ENCODE results near the gene SAFB. TPM values are rescaled to one million over a fixed set of nuclear protein-coding genes. Genes with fewer than 3 reads are reported as not detected.
"Not testable (repeated sequence)": the region's sequence is repeated elsewhere in the genome, so short reads cannot be mapped to it uniquely, and the experiment has no call there.

Gene SAFB
- total RNA-seq, 1 experiment from 2014 or later: 53.0 TPM

DNA sequence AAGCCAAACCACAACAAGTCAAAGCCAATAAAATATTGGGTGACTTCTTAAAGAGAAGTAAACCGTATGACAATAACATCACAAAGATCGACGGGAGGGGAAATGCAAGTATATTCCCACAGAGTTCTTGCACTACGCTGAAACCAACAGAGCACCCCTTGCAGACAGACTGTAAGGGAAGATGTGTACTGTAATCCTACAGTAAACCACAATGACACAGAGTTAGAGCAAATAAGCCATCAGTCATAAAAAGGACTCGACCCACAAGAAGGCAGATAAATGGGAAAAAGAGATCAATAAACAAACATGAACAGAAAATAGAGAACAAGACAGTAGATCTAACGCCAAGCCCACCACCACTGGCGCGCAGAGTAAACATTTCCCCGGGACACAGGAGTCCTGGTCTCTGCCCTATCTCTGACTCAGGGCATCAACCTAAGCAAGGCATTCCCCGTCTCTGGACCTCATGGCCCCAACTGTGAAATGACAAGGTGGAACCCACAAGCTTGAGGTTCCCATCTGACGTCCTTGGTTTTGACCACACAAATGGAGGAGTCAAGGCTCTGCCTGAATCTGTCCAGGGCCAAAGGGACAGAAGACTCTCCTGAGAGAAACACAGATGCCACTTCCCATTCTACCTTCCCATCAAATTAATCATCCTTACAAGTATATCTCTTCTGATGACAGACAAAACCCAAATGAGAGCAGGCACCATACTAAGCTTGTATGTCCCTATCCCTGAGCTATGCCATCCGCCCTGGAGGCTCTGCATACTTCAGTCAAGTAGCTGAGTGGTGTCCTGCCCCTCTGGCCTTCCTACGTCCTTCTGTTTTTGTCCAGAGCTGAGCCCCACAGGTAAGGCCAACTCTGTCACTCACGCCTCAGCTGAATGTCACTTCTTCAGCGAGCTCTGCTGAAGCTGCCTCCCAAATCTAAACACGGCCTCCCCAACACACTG, 15.3 kb upstream of the SAFB start:
- Histone ChIP-seq H3K4me1 (ENCODE audit: low read length) (no peaks in the 10 kb centered on the region), H4K20me1 (ENCODE audit: insufficient read depth, low read depth, low read length) (peaks cover 35% of the 10 kb centered on the region; the same call in 1 of the 2 replicates), H2AFZ (ENCODE audit: low read length) (no peak overlapping the region)

DNA sequence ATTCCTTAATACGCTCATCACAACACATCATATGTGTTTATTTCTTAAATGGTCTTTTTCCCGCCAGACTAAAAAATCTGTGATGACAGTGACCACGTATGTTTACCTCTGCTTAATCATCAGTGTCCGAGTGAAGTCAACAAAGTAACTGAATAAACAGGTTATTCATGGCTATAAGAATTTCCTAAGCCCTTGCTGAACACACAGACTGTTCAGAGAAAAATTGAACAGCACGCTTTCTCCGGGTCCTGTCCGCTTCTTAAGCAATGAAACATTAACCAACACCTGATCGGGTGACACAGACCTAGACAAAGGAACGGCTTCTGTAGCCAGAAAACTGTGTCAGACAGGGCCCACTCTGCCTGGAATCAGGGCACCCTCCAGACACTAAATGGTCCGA, 14.6 kb upstream of the SAFB start:
- Histone ChIP-seq H3K4me1 (ENCODE audit: low read length) (no peaks in the 10 kb centered on the region), H3K4me3 (ENCODE audit: low read length) (no peak overlapping the region), H3K9ac (ENCODE audit: low read length) (no peak overlapping the region), H3K27ac (ENCODE audit: low read length) (no peak overlapping the region), H3K9me3 (ENCODE audit: low read length) (no peaks in the 10 kb centered on the region), H4K20me1 (ENCODE audit: insufficient read depth, low read depth, low read length) (peaks cover 35% of the 10 kb centered on the region; the same call in 1 of the 2 replicates), H3K9me2 (replicated peaks; ENCODE audit: insufficient read depth, low read length) (no peaks in the 10 kb centered on the region), H2AFZ (ENCODE audit: low read length) (no peak overlapping the region), H3K36me3 (ENCODE audit: insufficient read depth, low read length) (peaks cover 57% of the 10 kb centered on the region; the same call in 1 of the 2 replicates), H3K27me3 (ENCODE audit: low read length) (no peaks in the 10 kb centered on the region), H3K4me2 (ENCODE audit: low read depth, low read length, poor library complexity, severe bottlenecking) (no peak overlapping the region), H3K79me2 (ENCODE audit: low read length) (peaks cover 83% of the 10 kb centered on the region)
- no peak for DNase-seq

More for the DNA sequence above, 15.3 kb upstream of the SAFB start:
- H3K9me3 ChIP-seq (ENCODE audit: low read length): no peaks in the 10 kb centered on the region
- H3K36me3 ChIP-seq (ENCODE audit: insufficient read depth, low read length): peaks cover 51% of the 10 kb centered on the region; the same call in 1 of the 2 replicates
- H3K9me2 ChIP-seq (replicated peaks; ENCODE audit: insufficient read depth, low read length): no peaks in the 10 kb centered on the region
- H3K4me2 ChIP-seq (ENCODE audit: low read depth, low read length, poor library complexity, severe bottlenecking): no peak overlapping the region
- H3K9ac ChIP-seq (ENCODE audit: low read length): no peak overlapping the region
- no peak for DNase-seq
- no peaks in the 10 kb centered on the region for H3K27me3 ChIP-seq (ENCODE audit: low read length)
- H3K27ac ChIP-seq (ENCODE audit: low read length): no peak overlapping the region
- no peak overlapping the region for H3K4me3 ChIP-seq (ENCODE audit: low read length)
- peaks cover 82% of the 10 kb centered on the region for H3K79me2 ChIP-seq (ENCODE audit: low read length)

DNA sequence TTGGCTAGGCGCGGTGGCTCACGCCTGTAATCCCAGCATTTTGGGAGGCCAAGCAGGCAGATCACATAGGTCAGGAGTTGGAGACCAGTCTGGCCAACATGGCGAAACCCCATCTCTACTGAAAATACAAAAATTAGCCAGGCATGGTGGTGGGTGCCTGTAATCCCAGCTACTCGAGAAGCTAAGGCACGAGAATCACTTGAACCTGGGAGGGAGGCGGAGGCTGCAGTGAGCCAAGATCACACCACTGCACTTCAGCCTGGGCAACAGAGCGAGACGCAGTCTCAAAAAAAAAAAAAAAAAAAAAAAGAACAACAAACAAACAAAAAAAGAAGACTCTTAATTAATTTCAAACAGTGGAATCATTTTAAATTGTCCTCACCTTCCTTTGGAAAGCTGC, 14.1 kb upstream of the SAFB start:
- H3K27ac ChIP-seq (ENCODE audit: low read length); H3K27me3 ChIP-seq (ENCODE audit: low read length); H3K9me3 ChIP-seq (ENCODE audit: low read length); DNase-seq; H3K4me2 ChIP-seq (ENCODE audit: low read depth, low read length, poor library complexity, severe bottlenecking); H2AFZ ChIP-seq (ENCODE audit: low read length); H3K9me2 ChIP-seq (replicated peaks; ENCODE audit: insufficient read depth, low read length); H3K4me3 ChIP-seq (ENCODE audit: low read length); H3K9ac ChIP-seq (ENCODE audit: low read length); H3K4me1 ChIP-seq (ENCODE audit: low read length): not testable (repeated sequence)
- peaks cover 32% of the 10 kb centered on the region; the same call in 1 of the 2 replicates for H4K20me1 ChIP-seq (ENCODE audit: insufficient read depth, low read depth, low read length)
- H3K36me3 ChIP-seq (ENCODE audit: insufficient read depth, low read length): peaks cover 56% of the 10 kb centered on the region; the same call in 1 of the 2 replicates
- H3K79me2 ChIP-seq (ENCODE audit: low read length): peaks cover 82% of the 10 kb centered on the region

DNA sequence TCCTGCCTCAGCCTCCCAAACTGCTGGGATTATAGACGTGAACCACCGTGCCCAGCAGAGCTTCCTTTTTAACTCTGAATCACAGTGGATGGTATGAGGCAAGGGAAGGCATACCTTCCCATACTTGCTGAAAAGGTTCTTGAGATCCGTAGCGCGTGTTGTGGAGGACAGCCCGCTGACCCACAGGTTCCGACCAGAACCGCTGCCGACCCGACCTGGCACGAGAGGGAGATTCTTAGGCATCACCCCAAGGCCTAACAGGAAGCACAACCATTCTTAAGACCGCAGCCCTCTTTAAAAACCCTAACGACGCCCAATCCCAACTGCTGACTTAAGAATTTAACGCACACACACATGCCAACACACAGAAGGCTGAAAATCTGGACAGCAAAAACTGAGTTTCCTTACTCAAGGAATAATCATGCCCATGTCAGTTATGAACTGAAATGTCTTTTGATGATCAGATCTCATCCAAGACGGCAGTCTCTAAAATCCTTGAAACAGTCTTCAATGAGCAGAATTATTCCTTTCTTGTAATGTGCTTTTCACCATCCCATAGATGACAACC, 12.9 kb upstream of the SAFB start:
- Histone ChIP-seq H4K20me1 (ENCODE audit: insufficient read depth, low read depth, low read length) (peaks cover 29% of the 10 kb centered on the region; the same call in 1 of the 2 replicates), H3K27me3 (ENCODE audit: low read length) (no peaks in the 10 kb centered on the region), H3K9me2 (replicated peaks; ENCODE audit: insufficient read depth, low read length) (no peaks in the 10 kb centered on the region), H3K36me3 (ENCODE audit: insufficient read depth, low read length) (peaks cover 60% of the 10 kb centered on the region), H3K27ac (ENCODE audit: low read length) (no peak overlapping the region), H3K4me3 (ENCODE audit: low read length) (no peak overlapping the region), H3K9me3 (ENCODE audit: low read length) (no peaks in the 10 kb centered on the region), H3K4me1 (ENCODE audit: low read length) (no peaks in the 10 kb centered on the region), H3K9ac (ENCODE audit: low read length) (no peak overlapping the region), H2AFZ (ENCODE audit: low read length) (no peak overlapping the region), H3K4me2 (ENCODE audit: low read depth, low read length, poor library complexity, severe bottlenecking) (no peak overlapping the region), H3K79me2 (ENCODE audit: low read length) (peaks cover 79% of the 10 kb centered on the region)
- no peak for DNase-seq

DNA sequence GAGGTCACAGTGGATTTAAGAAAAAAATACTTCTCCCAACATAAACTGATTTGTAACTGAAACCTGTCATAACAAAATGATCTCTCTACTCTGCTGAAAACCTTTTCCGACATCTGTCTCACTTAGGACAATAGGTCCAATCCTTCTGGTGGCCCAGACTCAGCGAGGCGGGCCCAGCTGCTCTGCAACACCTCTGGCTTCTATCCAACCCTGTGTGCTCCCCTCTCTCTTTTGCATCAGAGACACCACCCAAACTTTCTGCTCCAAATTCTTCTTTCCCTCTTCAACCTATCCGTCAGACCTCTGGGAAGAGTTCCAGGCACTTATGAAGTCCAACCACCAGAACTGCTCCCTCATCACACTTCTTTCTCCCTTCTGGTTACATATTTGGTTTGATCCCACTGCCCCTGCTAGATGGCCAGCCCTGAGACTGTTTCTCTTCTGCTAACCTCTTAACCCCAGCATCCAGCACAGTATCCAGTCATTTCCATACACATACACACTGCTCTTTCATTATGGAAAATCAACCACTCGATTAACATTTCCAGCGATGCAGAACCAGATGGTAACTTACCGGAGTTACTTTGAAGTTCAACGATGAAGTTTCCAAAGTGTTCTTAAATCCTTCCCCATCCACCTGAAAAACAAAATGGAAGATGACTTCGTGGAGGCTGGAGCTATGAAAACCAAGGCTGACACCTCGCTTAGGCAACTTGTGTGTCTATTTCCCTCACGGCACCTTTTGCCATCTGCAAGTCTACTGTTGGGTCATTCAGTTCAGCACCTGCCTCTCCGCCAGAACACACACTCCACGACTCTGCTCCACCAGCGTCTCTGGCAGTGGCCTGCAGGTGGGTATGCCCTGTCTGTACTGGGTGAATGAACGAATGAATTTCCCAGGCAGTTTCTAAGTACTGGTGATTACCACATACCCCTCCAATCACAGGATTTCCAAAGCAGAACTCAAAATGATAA, 9.7 kb upstream of the SAFB start:
- Histone ChIP-seq H3K4me1 (ENCODE audit: low read length) (no peaks in the 10 kb centered on the region), H3K36me3 (ENCODE audit: insufficient read depth, low read length) (peaks cover 67% of the 10 kb centered on the region), H3K27me3 (ENCODE audit: low read length) (no peaks in the 10 kb centered on the region), H4K20me1 (ENCODE audit: insufficient read depth, low read depth, low read length) (peaks cover 24% of the 10 kb centered on the region), H3K9me3 (ENCODE audit: low read length) (no peaks in the 10 kb centered on the region), H3K9me2 (replicated peaks; ENCODE audit: insufficient read depth, low read length) (no peaks in the 10 kb centered on the region), H3K79me2 (ENCODE audit: low read length) (peaks cover 76% of the 10 kb centered on the region), H3K4me2 (ENCODE audit: low read depth, low read length, poor library complexity, severe bottlenecking) (no peak overlapping the region), H3K4me3 (ENCODE audit: low read length) (no peak overlapping the region), H3K9ac (ENCODE audit: low read length) (no peak overlapping the region), H2AFZ (ENCODE audit: low read length) (no peak overlapping the region), H3K27ac (ENCODE audit: low read length) (no peak overlapping the region)
- no peak for DNase-seq

DNA sequence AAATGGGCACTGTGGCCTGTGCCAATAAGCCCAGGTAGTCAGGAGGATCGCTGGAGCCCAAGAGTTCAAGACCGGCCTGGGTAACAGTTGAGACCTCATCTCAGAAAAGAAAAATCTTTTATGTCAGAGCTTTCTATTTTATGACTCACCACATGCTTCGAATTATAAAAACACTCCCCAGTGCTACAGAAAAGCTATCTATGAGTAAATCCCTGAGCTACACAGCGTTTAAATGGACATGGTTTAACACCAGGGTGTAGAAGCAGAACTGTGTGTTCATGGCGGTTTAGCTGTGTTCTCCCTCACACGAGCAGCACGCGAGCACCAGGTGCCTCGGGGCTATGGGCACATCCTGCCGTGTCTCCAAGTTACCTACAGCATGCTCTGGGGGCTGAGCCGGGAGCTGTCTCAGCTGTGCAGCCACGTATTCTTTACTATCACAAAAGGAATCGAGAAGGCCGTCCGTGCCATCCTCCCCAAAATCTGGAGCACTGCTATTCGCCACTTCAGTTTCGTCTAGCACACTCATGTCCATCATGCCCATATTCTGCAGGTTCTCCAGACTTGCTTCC, 7.0 kb upstream of the SAFB start:
- Histone ChIP-seq H3K9ac (ENCODE audit: low read length) (no peak overlapping the region), H3K4me2 (ENCODE audit: low read depth, low read length, poor library complexity, severe bottlenecking) (no peak overlapping the region), H3K79me2 (ENCODE audit: low read length) (peaks cover 81% of the 10 kb centered on the region), H3K9me3 (ENCODE audit: low read length) (no peaks in the 10 kb centered on the region), H3K4me1 (ENCODE audit: low read length) (peaks cover 11% of the 10 kb centered on the region), H3K9me2 (replicated peaks; ENCODE audit: insufficient read depth, low read length) (no peaks in the 10 kb centered on the region), H3K27ac (ENCODE audit: low read length) (no peak overlapping the region), H3K4me3 (ENCODE audit: low read length) (no peak overlapping the region), H3K27me3 (ENCODE audit: low read length) (no peaks in the 10 kb centered on the region), H2AFZ (ENCODE audit: low read length) (no peak overlapping the region), H4K20me1 (ENCODE audit: insufficient read depth, low read depth, low read length) (peaks cover 26% of the 10 kb centered on the region), H3K36me3 (ENCODE audit: insufficient read depth, low read length) (peaks cover 74% of the 10 kb centered on the region)
- DNase-seq: no peak

DNA sequence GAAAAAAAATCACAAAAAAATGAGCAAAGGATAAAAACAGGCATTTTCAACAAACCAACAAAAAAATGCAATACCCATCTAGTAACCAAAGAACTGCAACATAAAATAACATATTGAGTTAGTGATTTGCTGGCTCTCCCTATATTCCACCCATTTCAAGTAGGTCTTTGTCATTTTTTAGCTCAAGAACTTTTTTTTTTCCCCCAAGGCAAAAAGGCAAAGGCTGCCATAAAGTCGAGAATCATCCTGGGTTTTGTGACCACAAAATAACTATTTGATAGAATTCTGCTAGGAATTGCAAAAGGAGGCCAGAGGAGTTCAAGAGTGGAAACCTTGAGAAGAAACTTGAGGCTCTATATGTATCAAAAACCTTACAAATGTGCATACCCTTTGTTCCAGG, 5.8 kb upstream of the SAFB start:
- H4K20me1 ChIP-seq (ENCODE audit: insufficient read depth, low read depth, low read length): peaks cover 35% of the 10 kb centered on the region
- H3K36me3 ChIP-seq (ENCODE audit: insufficient read depth, low read length): peaks cover 74% of the 10 kb centered on the region
- no peak overlapping the region for H3K27ac ChIP-seq (ENCODE audit: low read length)

More for the DNA sequence above, 5.8 kb upstream of the SAFB start:
- no peak overlapping the region for H3K4me3 ChIP-seq (ENCODE audit: low read length)
- no peak overlapping the region for H3K9ac ChIP-seq (ENCODE audit: low read length)
- H3K4me2 ChIP-seq (ENCODE audit: low read depth, low read length, poor library complexity, severe bottlenecking): no peak overlapping the region
- no peaks in the 10 kb centered on the region for H3K27me3 ChIP-seq (ENCODE audit: low read length)
- no peak for DNase-seq
- peaks cover 18% of the 10 kb centered on the region for H3K4me1 ChIP-seq (ENCODE audit: low read length)
- H3K9me3 ChIP-seq (ENCODE audit: low read length): no peaks in the 10 kb centered on the region
- peaks cover 89% of the 10 kb centered on the region for H3K79me2 ChIP-seq (ENCODE audit: low read length)
- no peaks in the 10 kb centered on the region for H3K9me2 ChIP-seq (replicated peaks; ENCODE audit: insufficient read depth, low read length)
- no peak overlapping the region for H2AFZ ChIP-seq (ENCODE audit: low read length)
